Right forelimb (tissue), 1 donor: Measurements from ENCODE around the gene DAW1.
"Not testable (repeated sequence)": the region's sequence is repeated elsewhere in the genome, so short reads cannot be mapped to it uniquely, and the experiment has no call there.

Experiments used
- DNase-seq: peaks from one replicate; pipeline ENCODE4 v3.0.0-alpha.2; 2018

DAW1 gene

DNA sequence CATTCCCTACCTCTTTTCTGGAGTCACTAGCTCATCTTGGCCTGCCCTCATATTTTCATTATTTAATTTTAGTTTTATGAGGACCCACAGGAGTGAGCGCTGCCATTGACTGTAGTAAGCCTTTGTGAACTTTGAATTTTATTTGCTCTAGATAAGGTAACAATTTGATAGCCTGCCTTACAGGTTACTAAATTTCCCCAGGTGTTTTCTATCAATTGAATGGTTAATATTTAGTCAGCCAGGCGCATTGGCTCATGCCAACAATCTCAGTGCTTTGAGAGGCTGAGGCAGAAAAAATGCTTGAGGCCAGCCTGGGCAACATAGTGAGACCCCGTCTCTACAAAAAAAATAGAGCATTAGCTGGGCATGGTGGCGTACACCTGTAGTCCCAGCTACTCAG, 50.2 kb downstream of the DAW1 start:
- DNase-seq = no peak

GRCh38 chr2:227932001-227932400, 60.6 kb downstream of the DAW1 start:
- no peak for DNase-seq

DNA sequence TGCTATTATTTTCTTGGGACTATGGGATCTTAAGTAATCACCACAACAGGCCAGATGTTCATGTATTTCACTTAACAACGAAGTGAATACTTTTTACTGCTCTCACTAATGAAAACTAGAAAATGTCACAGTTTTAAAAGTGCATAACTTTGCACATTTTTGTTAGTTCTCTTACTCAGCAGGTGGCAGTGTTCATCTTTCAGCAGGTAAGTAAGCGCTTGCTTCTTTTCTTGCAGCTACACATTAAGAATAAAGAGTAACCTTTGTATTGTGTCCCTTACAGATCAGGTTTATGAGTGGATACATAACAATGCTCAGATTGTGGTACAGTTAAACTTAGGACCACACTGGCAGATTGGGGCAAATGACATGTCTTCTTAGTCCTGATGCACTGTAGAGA, 61.0 kb downstream of the DAW1 start:
- no peak for DNase-seq

- no peak for DNase-seq
Observed at GRCh38 chr2:227933884-227934283, 62.5 kb downstream of the DAW1 start.

GRCh38 chr2:227936249-227936648, 64.8 kb downstream of the DAW1 start:
- not testable (repeated sequence) for DNase-seq

DNA sequence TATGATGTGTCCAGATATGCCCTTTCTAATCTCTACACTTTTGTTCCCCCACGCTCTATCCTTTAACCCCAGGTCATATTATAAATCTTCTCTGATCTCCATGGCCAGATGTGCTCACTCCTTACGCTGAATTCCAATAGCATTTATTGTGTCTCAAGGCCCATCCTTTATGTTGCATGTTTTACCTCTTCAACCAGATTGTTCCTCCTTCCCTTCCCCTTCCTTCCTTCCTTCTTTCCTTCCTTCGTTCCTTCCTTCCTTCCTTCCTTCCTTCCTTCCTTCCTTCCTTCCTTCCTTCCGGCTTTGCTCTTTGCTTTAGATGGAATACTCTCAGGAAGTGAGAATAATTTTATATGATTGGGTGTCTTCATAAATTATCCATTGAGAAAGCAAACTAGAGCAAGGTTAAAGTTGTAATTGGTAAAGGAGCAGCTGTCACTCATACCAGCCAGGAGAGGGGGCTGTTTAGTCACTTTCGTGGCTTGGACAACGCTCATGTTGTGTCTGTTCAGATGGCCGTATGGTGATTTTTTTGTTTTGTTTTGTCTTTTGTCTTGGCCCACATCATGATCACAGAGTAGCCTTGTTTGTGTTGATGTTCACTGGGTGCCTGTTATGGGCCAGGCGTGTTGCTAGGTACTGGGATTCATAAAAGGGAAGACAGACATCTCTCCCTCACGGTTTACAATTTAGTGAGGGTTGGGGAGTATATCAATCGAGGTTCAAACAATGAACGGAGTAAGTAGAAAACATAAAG, 68.0 kb downstream of the DAW1 start:
- no peak for DNase-seq

GRCh38 chr2:227942021-227942420, 70.6 kb downstream of the DAW1 start:
- DNase-seq = no peak

DNA sequence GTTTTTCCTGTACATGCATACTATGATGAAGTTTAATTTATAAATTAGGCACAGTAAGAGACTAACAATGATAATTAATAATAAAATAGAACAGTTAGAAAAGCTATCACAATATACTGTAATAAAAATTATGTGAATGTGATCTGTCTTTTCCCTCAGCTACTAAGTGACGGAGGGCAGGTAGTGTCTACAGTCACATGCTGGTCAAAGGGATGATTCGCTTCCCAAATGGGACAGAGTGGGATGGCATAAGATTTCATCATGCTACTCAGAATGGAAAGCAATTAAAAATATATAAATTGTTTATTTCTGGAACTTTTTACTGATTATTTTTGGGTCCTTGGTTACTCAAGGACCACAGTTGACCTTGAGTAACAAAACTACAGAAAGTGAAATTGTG, 71.5 kb downstream of the DAW1 start:
- DNase-seq = no peak

DNA sequence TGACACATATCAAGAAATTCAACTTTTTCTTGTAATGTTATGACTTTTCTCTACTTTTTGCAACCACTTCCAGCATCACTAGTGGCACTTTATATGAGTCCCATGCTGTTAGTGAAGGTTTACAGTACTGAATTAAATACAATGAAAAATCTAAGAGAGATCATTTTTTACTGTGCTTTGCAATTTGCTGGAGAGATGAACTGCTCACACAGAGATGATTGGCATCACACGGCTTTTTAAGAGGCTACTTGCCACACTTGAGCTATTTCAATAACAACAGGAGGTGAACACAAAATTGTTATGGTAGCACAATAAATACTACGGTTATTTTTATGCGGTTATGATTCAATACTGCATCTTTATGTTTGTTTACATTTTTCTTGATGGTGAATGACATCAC, 88.9 kb downstream of the DAW1 start:
- DNase-seq = no peak

DNA sequence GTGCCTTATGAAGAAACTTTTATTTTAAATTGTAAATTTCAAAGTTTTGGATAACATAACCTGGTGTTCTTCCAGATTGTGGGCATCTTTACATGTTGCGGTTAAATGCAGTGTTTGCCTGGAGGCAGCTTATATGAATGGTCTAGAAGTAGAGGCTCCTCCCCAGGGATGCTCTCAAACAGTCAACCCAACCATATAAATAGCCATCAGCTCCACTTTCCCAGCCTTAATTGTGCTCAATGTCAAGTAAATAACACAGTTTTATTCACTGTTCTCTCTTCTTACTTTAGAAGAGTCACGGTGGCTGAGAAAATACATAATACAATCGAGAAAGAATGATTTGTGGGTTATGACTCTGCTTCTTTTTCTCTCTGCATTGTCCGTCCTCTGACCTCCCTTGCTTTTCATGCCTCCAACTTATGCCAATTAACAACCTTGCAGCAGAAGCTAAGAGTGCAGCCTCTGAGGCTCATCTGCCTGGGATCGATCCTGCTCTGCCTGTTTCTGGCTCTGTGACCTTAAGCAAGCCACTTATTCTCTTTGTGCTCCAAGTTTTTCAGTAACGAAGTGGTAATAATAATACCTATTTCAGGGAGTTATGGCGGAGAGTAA, 100.3 kb downstream of the DAW1 start:
- no peak for DNase-seq

GRCh38 chr2:227973241-227973640, 101.8 kb downstream of the DAW1 start:
- no peak for DNase-seq
